ENCODE data around the gene TUNAR. TPM values are rescaled to one million over a fixed set of nuclear protein-coding genes. Genes with fewer than 3 reads are reported as not detected.

The TUNAR gene
- total RNA-seq, 4 donors from 2014 or later = not detected

- ATAC-seq (ENCODE audit: low FRiP score) (no peak), DNase-seq (ENCODE audit: low spot score) (no peak)
- TF ChIP-seq CTCF (IDR thresholded peaks at IDR 0.05) = no peak
Observed at GRCh38 chr14:95946867-95947266, 70.2 kb downstream of the TUNAR start.

- TF ChIP-seq CTCF (IDR thresholded peaks at IDR 0.05) = no peak
- ATAC-seq (ENCODE audit: low FRiP score) (no peak), DNase-seq (ENCODE audit: low spot score) (no peak)
Observed at GRCh38 chr14:95948558-95948981, 71.9 kb downstream of the TUNAR start.

- no peak for TF ChIP-seq CTCF (IDR thresholded peaks at IDR 0.05)
- DNase-seq (ENCODE audit: low spot score) = no peak
- ATAC-seq (ENCODE audit: low FRiP score) = no peak
Observed at GRCh38 chr14:95951359-95951758, 74.7 kb downstream of the TUNAR start.

- no peak for TF ChIP-seq CTCF (IDR thresholded peaks at IDR 0.05)
- ATAC-seq (ENCODE audit: low FRiP score) (no peak), DNase-seq (ENCODE audit: low spot score) (no peak)
Observed at GRCh38 chr14:95953111-95953724, 76.6 kb downstream of the TUNAR start.

GRCh38 chr14:95956601-95957460 lies 80.2 kb downstream of the TUNAR start:
- DNase-seq (ENCODE audit: low spot score) = no peak
- no peak for TF ChIP-seq CTCF (IDR thresholded peaks at IDR 0.05)
- ATAC-seq (ENCODE audit: low FRiP score) = no peak

- DNase-seq (ENCODE audit: low spot score) = no peak
- TF ChIP-seq CTCF (IDR thresholded peaks at IDR 0.05) = no peak
- no peak for ATAC-seq (ENCODE audit: low FRiP score)
Observed at GRCh38 chr14:95958105-95958504, 81.5 kb downstream of the TUNAR start.

- ATAC-seq (ENCODE audit: low FRiP score) (no peak), DNase-seq (ENCODE audit: low spot score) (no peak)
- no peak for TF ChIP-seq CTCF (IDR thresholded peaks at IDR 0.05)
Observed at GRCh38 chr14:95959317-95959716, 82.7 kb downstream of the TUNAR start.
